ENCODE data around the gene TNFRSF1A. TPM values are rescaled to one million over a fixed set of nuclear protein-coding genes. Genes with fewer than 3 reads are reported as not detected.
A peak's percentile ranks its signal among the peaks of the same experiment; 100 is the strongest.

Gene TNFRSF1A
- total RNA-seq, 1 experiment from 2014 or later: 79.0 TPM

GRCh38 chr12:6363010-6363329 lies 21.1 kb upstream of the TNFRSF1A start:
- ChIA-PET CTCF (interaction anchor here (0.6 to 2.6 kb wide), 18 partner anchors 8 to 326 kb away, joined by 3 to 18 read pairs (median 6); partner anchors contain the start of genes LTBR, PLEKHG6, TNFRSF1A and ZNF384), POLR2A (interaction anchor here (0.8 to 1.9 kb wide), 12 partner anchors 10 to 171 kb away, joined by 3 to 42 read pairs (median 6); partner anchors contain the start of genes GAPDH, LTBR, MRPL51 and TNFRSF1A)
- H3K27me3 Mint-ChIP-seq (ENCODE audit: insufficient read depth, unreplicated experiment): no peaks in the 10 kb centered on the region
- peaks cover 13% of the 10 kb centered on the region for H3K4me1 ChIP-seq
- H3K27me3 ChIP-seq (replicated peaks; ENCODE audit: control insufficient read depth, insufficient read depth, low read length): no peaks in the 10 kb centered on the region
- TF ChIP-seq, protein P1, sequence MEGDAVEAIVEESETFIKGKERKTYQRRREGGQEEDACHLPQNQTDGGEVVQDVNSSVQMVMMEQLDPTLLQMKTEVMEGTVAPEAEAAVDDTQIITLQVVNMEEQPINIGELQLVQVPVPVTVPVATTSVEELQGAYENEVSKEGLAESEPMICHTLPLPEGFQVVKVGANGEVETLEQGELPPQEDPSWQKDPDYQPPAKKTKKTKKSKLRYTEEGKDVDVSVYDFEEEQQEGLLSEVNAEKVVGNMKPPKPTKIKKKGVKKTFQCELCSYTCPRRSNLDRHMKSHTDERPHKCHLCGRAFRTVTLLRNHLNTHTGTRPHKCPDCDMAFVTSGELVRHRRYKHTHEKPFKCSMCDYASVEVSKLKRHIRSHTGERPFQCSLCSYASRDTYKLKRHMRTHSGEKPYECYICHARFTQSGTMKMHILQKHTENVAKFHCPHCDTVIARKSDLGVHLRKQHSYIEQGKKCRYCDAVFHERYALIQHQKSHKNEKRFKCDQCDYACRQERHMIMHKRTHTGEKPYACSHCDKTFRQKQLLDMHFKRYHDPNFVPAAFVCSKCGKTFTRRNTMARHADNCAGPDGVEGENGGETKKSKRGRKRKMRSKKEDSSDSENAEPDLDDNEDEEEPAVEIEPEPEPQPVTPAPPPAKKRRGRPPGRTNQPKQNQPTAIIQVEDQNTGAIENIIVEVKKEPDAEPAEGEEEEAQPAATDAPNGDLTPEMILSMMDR (IDR thresholded peaks at IDR 0.05; ENCODE audit: insufficient read depth in 1 of 2, low read depth in 1 of 2, low read length in 1 of 2, severe bottlenecking in 1 of 2, unreplicated experiment in 1 of 2): no peak
- DNase-seq: no peak
- H3K27ac Mint-ChIP-seq (ENCODE audit: unreplicated experiment): peak overlapping the region; percentile 72
- no peaks in the 10 kb centered on the region for H3K9me3 ChIP-seq
- peaks cover 31% of the 10 kb centered on the region for H3K36me3 Mint-ChIP-seq (ENCODE audit: insufficient read depth, unreplicated experiment)
- intact Hi-C loops (cut with micrococcal nuclease; ENCODE audit: unreplicated experiment): loop anchor here (1.0 kb wide), 5 partner anchors 8 to 53 kb away; partner anchors contain the start of genes LTBR, PLEKHG6 and TNFRSF1A
- H3K36me3 ChIP-seq (ENCODE audit: control insufficient read depth, insufficient read depth, low read length): no peaks in the 10 kb centered on the region
- no peaks in the 10 kb centered on the region for H3K9me3 Mint-ChIP-seq (ENCODE audit: unreplicated experiment)
- peak overlapping the region; percentile 74 for H3K4me3 ChIP-seq (ENCODE audit: low read depth, low read length)
- no TSS peak for BruUV-seq (replicated peaks)
- peaks cover 23% of the 10 kb centered on the region for H3K4me1 Mint-ChIP-seq (ENCODE audit: low read depth, unreplicated experiment)
- H3K4me3 Mint-ChIP-seq (ENCODE audit: unreplicated experiment): peak overlapping the region; percentile 79

DNA sequence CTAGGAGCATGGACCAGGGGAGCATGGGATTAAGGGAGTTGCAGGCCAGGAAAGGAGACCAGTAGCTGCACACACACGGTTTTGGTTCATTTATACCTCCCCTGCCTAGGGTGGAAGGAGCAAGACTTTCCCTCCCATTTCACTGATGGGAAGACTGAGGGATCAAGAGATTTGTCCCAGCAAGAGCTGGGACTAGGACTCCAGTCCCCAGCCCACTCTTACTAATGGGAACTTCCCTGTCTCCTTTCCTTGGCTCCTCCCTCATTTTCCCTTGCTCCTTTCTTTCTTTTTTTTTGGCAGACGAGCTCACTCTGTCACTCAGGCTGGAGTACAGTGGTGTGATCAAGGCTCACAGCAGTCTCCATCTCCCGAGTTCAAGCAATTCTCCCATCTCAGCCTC lies 20.5 kb upstream of the TNFRSF1A start:
- CTCF ChIA-PET: interaction anchor here (1.5 to 2.6 kb wide), 7 partner anchors 12 to 39 kb away, joined by 5 to 18 read pairs (median 13); partner anchors contain the start of gene TNFRSF1A
- POLR2A ChIA-PET: interaction anchor here (1.7 to 1.9 kb wide), 3 partner anchors 21 to 172 kb away, joined by 8 to 18 read pairs (median 17); partner anchors contain the start of genes GAPDH, LTBR and VAMP1
- TF ChIP-seq, protein P1 (IDR thresholded peaks at IDR 0.05; ENCODE audit: insufficient read depth in 1 of 2, low read depth in 1 of 2, low read length in 1 of 2, severe bottlenecking in 1 of 2, unreplicated experiment in 1 of 2): no peak
- BruUV-seq (replicated peaks): no TSS peak
- intact Hi-C loops (cut with micrococcal nuclease; ENCODE audit: unreplicated experiment): no loop called here
- Mint-ChIP-seq H3K36me3 (ENCODE audit: insufficient read depth, unreplicated experiment) (peaks cover 31% of the 10 kb centered on the region), H3K27ac (ENCODE audit: unreplicated experiment) (peak overlapping the region; percentile 53), H3K27me3 (ENCODE audit: insufficient read depth, unreplicated experiment) (no peaks in the 10 kb centered on the region), H3K4me1 (ENCODE audit: low read depth, unreplicated experiment) (peaks cover 21% of the 10 kb centered on the region), H3K4me3 (ENCODE audit: unreplicated experiment) (peak overlapping the region; percentile 5), H3K9me3 (ENCODE audit: unreplicated experiment) (no peaks in the 10 kb centered on the region)
- Histone ChIP-seq H3K36me3 (ENCODE audit: control insufficient read depth, insufficient read depth, low read length) (no peaks in the 10 kb centered on the region), H3K4me3 (ENCODE audit: low read depth, low read length) (no peak overlapping the region), H3K27me3 (replicated peaks; ENCODE audit: control insufficient read depth, insufficient read depth, low read length) (no peaks in the 10 kb centered on the region), H3K9me3 (no peaks in the 10 kb centered on the region), H3K4me1 (peaks cover 13% of the 10 kb centered on the region)
- DNase-seq: no peak

DNA sequence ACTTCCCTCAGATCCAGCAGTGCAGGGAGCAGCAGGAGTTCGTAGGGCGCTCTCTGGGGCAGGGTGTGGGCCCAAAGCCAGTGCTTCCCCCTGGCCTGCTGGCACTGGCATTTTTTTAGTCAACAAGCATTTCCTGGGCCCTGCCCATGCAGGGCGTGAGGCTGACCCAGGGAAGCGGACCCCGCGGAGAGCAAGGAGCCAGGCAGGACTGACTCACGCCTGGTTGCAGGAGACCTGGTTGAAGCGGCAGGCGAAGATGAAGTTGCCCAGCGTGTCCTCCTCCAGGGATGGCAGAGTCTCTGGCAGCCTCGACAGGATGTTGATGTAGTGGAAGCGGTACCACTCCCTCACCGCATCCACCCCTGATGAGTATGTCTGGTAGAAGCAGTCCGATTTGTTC lies 20.0 kb upstream of the TNFRSF1A start:
- DNase-seq: no peak

More for the DNA sequence above, 20.0 kb upstream of the TNFRSF1A start:
- Histone ChIP-seq H3K27me3 (replicated peaks; ENCODE audit: control insufficient read depth, insufficient read depth, low read length) (no peaks in the 10 kb centered on the region), H3K36me3 (ENCODE audit: control insufficient read depth, insufficient read depth, low read length) (no peaks in the 10 kb centered on the region), H3K4me3 (ENCODE audit: low read depth, low read length) (no peak overlapping the region), H3K4me1 (peaks cover 13% of the 10 kb centered on the region), H3K9me3 (no peaks in the 10 kb centered on the region)
- Mint-ChIP-seq H3K27me3 (ENCODE audit: insufficient read depth, unreplicated experiment) (no peaks in the 10 kb centered on the region), H3K36me3 (ENCODE audit: insufficient read depth, unreplicated experiment) (peaks cover 31% of the 10 kb centered on the region), H3K9me3 (ENCODE audit: unreplicated experiment) (no peaks in the 10 kb centered on the region), H3K4me3 (ENCODE audit: unreplicated experiment) (peak overlapping the region; percentile 5), H3K4me1 (ENCODE audit: low read depth, unreplicated experiment) (peaks cover 16% of the 10 kb centered on the region), H3K27ac (ENCODE audit: unreplicated experiment) (peak overlapping the region; percentile 53)
- no TSS peak for BruUV-seq (replicated peaks)
- intact Hi-C loops (cut with micrococcal nuclease; ENCODE audit: unreplicated experiment): no loop called here
- TF ChIP-seq, protein P1 (IDR thresholded peaks at IDR 0.05; ENCODE audit: insufficient read depth in 1 of 2, low read depth in 1 of 2, low read length in 1 of 2, severe bottlenecking in 1 of 2, unreplicated experiment in 1 of 2): no peak
- CTCF ChIA-PET: interaction anchor here (2.6 kb wide), 1 partner anchor 36 kb away, joined by 18 read pairs; no protein-coding TSS in a partner anchor
- POLR2A ChIA-PET: no interaction called here

Measured in Caco-2 (cell line).